Lower leg skin (tissue), 3 donors: ENCODE data around the gene SEMA4A.

Experiments
- CTCF ChIP-seq, 3 donors: fragments of 450-650 bp; IDR thresholded peaks; one replicate each; pipeline ENCODE4 v1.5.1; 2016; ENCODE audit warnings: antibody characterized with exemption in 3 of 3, mild to moderate bottlenecking in 3 of 3, moderate library complexity in 2 of 3
- POLR2A ChIP-seq, 2 donors: fragments of 450-650 bp; IDR thresholded peaks; one replicate each; pipeline ENCODE4 v1.6.1; 2016 to 2017; ENCODE audit warnings: antibody characterized with exemption in 2 of 2, mild to moderate bottlenecking in 1 of 2, moderate library complexity in 1 of 2

- TF ChIP-seq CTCF (IDR thresholded peaks at IDR 0.05) (no peak), POLR2A (IDR thresholded peaks at IDR 0.05) (no peak)
These were observed 26.5 kb upstream of the SEMA4A start for GRCh38 chr1:156126630-156127534.
